Mesenchymal stem cell (in vitro differentiated cells and primary cell): ENCODE results near the gene DIP2C.

Source experiments
- DNase-seq: peaks from one replicate; pipeline ENCODE4 v3.0.0-alpha.2; 2013
- H2AFZ ChIP-seq: one replicate; pipeline ENCODE4 v1.6.1; 2013; ENCODE audit warnings: low read depth, mild to moderate bottlenecking, control low read depth, inconsistent platforms, low read length, moderate library complexity
- H2AK5ac ChIP-seq: 2 replicates; pipeline ENCODE4 v1.6.1; 2013; ENCODE audit warnings: low read length, moderate library complexity, mild to moderate bottlenecking, inconsistent platforms; ENCODE audit not compliant: severe bottlenecking
- H2BK120ac ChIP-seq: one replicate; pipeline ENCODE4 v1.6.1; 2013; ENCODE audit warnings: low read depth, mild to moderate bottlenecking, inconsistent platforms, low read length, moderate library complexity
- H2BK12ac ChIP-seq, 2 experiments: one replicate each; pipeline ENCODE4 v1.6.1; 2013; ENCODE audit warnings: inconsistent platforms in 2 of 2, low read length in 2 of 2, mild to moderate bottlenecking in 2 of 2, moderate library complexity in 2 of 2, control low read depth in 1 of 2
- H2BK15ac ChIP-seq: one replicate; pipeline ENCODE4 v1.6.1; 2013; ENCODE audit warnings: mild to moderate bottlenecking, low read depth, inconsistent platforms; ENCODE audit not compliant: poor library complexity, severe bottlenecking
- H2BK5ac ChIP-seq: 2 replicates; pipeline ENCODE4 v1.6.1; 2013; ENCODE audit warnings: low read depth, mild to moderate bottlenecking, low read length, control low read depth, inconsistent platforms; ENCODE audit not compliant: poor library complexity, severe bottlenecking
- H3K14ac ChIP-seq, 2 experiments: one replicate each; pipeline ENCODE4 v1.6.1; 2013; ENCODE audit warnings: inconsistent platforms in 2 of 2, low read length in 2 of 2, control low read depth in 1 of 2, mild to moderate bottlenecking in 1 of 2, moderate library complexity in 1 of 2
- H3K18ac ChIP-seq, 2 experiments: one replicate each; pipeline ENCODE4 v1.6.1; 2013; ENCODE audit warnings: inconsistent platforms in 2 of 2, low read length in 2 of 2, control low read depth in 1 of 2, low read depth in 1 of 2, mild to moderate bottlenecking in 1 of 2
- H3K23ac ChIP-seq, 2 experiments: one replicate each; pipeline ENCODE4 v1.6.1; 2013; ENCODE audit warnings: inconsistent platforms in 2 of 2, low read length in 2 of 2, mild to moderate bottlenecking in 2 of 2, moderate library complexity in 2 of 2, control low read depth in 1 of 2
- H3K27ac ChIP-seq: 2 replicates; pipeline ENCODE4 v1.5.1; 2013; ENCODE audit warnings: mild to moderate bottlenecking, moderate library complexity, low read length, control low read depth, inconsistent platforms; ENCODE audit not compliant: poor library complexity, severe bottlenecking
- H3K27me3 ChIP-seq, 2 experiments: 2 replicates each; pipeline versions ENCODE4 v1.6.1 to v1.7.0; 2013; ENCODE audit warnings: low read length in 2 of 2, mild to moderate bottlenecking in 2 of 2, moderate library complexity in 2 of 2, control low read depth in 1 of 2, inconsistent platforms in 1 of 2; ENCODE audit not compliant: control insufficient read depth in 1 of 2, insufficient read depth in 1 of 2
- H3K36me3 ChIP-seq, 2 experiments: 2 replicates each; pipeline versions ENCODE4 v1.6.1 to v1.7.0; 2013; ENCODE audit warnings: low read length in 2 of 2, control low read depth in 1 of 2, inconsistent platforms in 1 of 2, low read depth in 1 of 2, mild to moderate bottlenecking in 1 of 2; ENCODE audit not compliant: insufficient read depth in 2 of 2, control insufficient read depth in 1 of 2
- H3K4ac ChIP-seq, 2 experiments: one replicate each; pipeline ENCODE4 v1.6.1; 2013; ENCODE audit warnings: inconsistent platforms in 2 of 2, low read length in 2 of 2, mild to moderate bottlenecking in 2 of 2, moderate library complexity in 2 of 2, control low read depth in 1 of 2, low read depth in 1 of 2
- H3K4me1 ChIP-seq: 2 replicates; pipeline ENCODE4 v1.6.1; 2013; ENCODE audit warnings: low read depth, low read length, control low read depth; ENCODE audit not compliant: control insufficient read depth, insufficient read depth
- H3K4me2 ChIP-seq: 2 replicates; pipeline ENCODE4 v1.6.1; 2013; ENCODE audit warnings: low read length, mild to moderate bottlenecking, inconsistent platforms; ENCODE audit not compliant: poor library complexity, severe bottlenecking
- H3K4me3 ChIP-seq, 2 experiments: 2 replicates each; pipeline versions ENCODE4 v1.5.1 to v1.7.0; 2013; ENCODE audit warnings: low read length in 2 of 2, mild to moderate bottlenecking in 2 of 2, control low read depth in 1 of 2, low read depth in 1 of 2; ENCODE audit not compliant: insufficient read depth in 1 of 2
- H3K79me1 ChIP-seq: replicated peaks from 2 replicates; pipeline ENCODE4 v1.6.1; 2013; ENCODE audit warnings: mild to moderate bottlenecking, control low read depth, low read length, inconsistent platforms; ENCODE audit not compliant: poor library complexity, severe bottlenecking
- H3K9ac ChIP-seq: 2 replicates; pipeline ENCODE4 v1.7.0; 2013; ENCODE audit warnings: mild to moderate bottlenecking, low read length, moderate library complexity
- H3K9me3 ChIP-seq: 2 replicates; pipeline ENCODE4 v1.7.0; 2013; ENCODE audit warnings: mild to moderate bottlenecking, low read length; ENCODE audit not compliant: control insufficient read depth
- H4K8ac ChIP-seq: one replicate; pipeline ENCODE4 v1.6.1; 2013; ENCODE audit warnings: inconsistent platforms, mild to moderate bottlenecking, low read length, moderate library complexity
- H4K91ac ChIP-seq: one replicate; pipeline ENCODE4 v1.6.1; 2013; ENCODE audit warnings: mild to moderate bottlenecking, low read length, inconsistent platforms
- WGBS: methylation state at CpG from one replicate; pipeline ENCODE4 v1.1.7; 2013; ENCODE audit warnings: mixed read lengths; 5-methylcytosine and 5-hydroxymethylcytosine counted together

The DIP2C gene

GRCh38 chr10:510415-510881, 179.0 kb downstream of the DIP2C start:
- Histone ChIP-seq H4K91ac (no peak overlapping the region), H3K23ac (no peak overlapping the region), H3K79me1 (peaks cover 66% of the 10 kb centered on the region), H2BK5ac (no peak overlapping the region), H2AK5ac (no peak overlapping the region), H3K4ac (no peak overlapping the region), H3K4me2 (no peak overlapping the region), H2BK12ac (no peak overlapping the region), H2BK120ac (no peak overlapping the region), H3K14ac (no peak overlapping the region), H3K4me3 (no peak overlapping the region), H3K9ac (peak overlapping the region; percentile 75), H3K27me3 (no peaks in the 10 kb centered on the region), H3K4me1 (peaks cover 13% of the 10 kb centered on the region), H3K36me3 (peaks cover 26 to 46% of the 10 kb centered on the region in 2 experiments), H2BK15ac (no peak overlapping the region), H3K9me3 (no peaks in the 10 kb centered on the region), H3K27ac (no peak overlapping the region), H4K8ac (no peak overlapping the region), H3K18ac (no peak overlapping the region), H2AFZ (no peak overlapping the region)
- WGBS = 92% methylated on average over 17 of the region's 17 CpGs
- DNase-seq = no peak

- Histone ChIP-seq H3K36me3 (peaks cover 26 to 45% of the 10 kb centered on the region in 2 experiments), H3K27ac (no peak overlapping the region), H2BK120ac (no peak overlapping the region), H3K4me3 (no peak overlapping the region), H3K9me3 (no peaks in the 10 kb centered on the region), H4K8ac (no peak overlapping the region), H3K18ac (no peak overlapping the region), H3K23ac (no peak overlapping the region), H4K91ac (no peak overlapping the region), H3K27me3 (no peaks in the 10 kb centered on the region), H2AK5ac (no peak overlapping the region), H3K4me1 (peaks cover 15% of the 10 kb centered on the region), H3K4me2 (no peak overlapping the region), H2BK12ac (no peak overlapping the region), H3K4ac (no peak overlapping the region), H3K14ac (no peak overlapping the region), H2BK15ac (no peak overlapping the region), H3K9ac (no peak overlapping the region), H3K79me1 (peaks cover 70% of the 10 kb centered on the region), H2AFZ (no peak overlapping the region), H2BK5ac (no peak overlapping the region)
- 97% methylated on average over 30 of the region's 30 CpGs for WGBS
- DNase-seq = no peak
Measured at GRCh38 chr10:509361-510102, 179.9 kb downstream of the DIP2C start.

GRCh38 chr10:508726-509125, 180.7 kb downstream of the DIP2C start:
- no peaks in the 10 kb centered on the region for H3K27me3 ChIP-seq
- no peak overlapping the region for H4K8ac ChIP-seq
- H3K4ac ChIP-seq = no peak overlapping the region
- peaks cover 15% of the 10 kb centered on the region for H3K4me1 ChIP-seq
- DNase-seq = no peak
- peaks cover 66% of the 10 kb centered on the region for H3K79me1 ChIP-seq
- H3K9me3 ChIP-seq = no peaks in the 10 kb centered on the region
- H3K4me2 ChIP-seq = no peak overlapping the region
- no peak overlapping the region for H3K23ac ChIP-seq
- H3K9ac ChIP-seq = no peak overlapping the region
- H4K91ac ChIP-seq = no peak overlapping the region
- H3K4me3 ChIP-seq = no peak overlapping the region
- no peak overlapping the region for H2AK5ac ChIP-seq
- no peak overlapping the region for H2AFZ ChIP-seq
- H3K27ac ChIP-seq = no peak overlapping the region
- H2BK120ac ChIP-seq = no peak overlapping the region
- no peak overlapping the region for H2BK12ac ChIP-seq
- no peak overlapping the region for H3K18ac ChIP-seq
- H2BK15ac ChIP-seq = no peak overlapping the region
- H2BK5ac ChIP-seq = no peak overlapping the region
- H3K14ac ChIP-seq = no peak overlapping the region
- peaks cover 23 to 40% of the 10 kb centered on the region in 2 experiments for H3K36me3 ChIP-seq
- 96% methylated on average over 13 of the region's 13 CpGs for WGBS

- no peak overlapping the region for H3K9ac ChIP-seq
- H3K4me2 ChIP-seq = no peak overlapping the region
- no peak overlapping the region for H2BK15ac ChIP-seq
- peaks cover 12% of the 10 kb centered on the region for H3K4me1 ChIP-seq
- peaks cover 69% of the 10 kb centered on the region for H3K79me1 ChIP-seq
- H2AFZ ChIP-seq = no peak overlapping the region
- peaks cover 22 to 37% of the 10 kb centered on the region in 2 experiments for H3K36me3 ChIP-seq
- H3K9me3 ChIP-seq = no peaks in the 10 kb centered on the region
- no peak overlapping the region for H2BK120ac ChIP-seq
- H2AK5ac ChIP-seq = no peak overlapping the region
- WGBS = 96% methylated on average over 12 of the region's 12 CpGs
- no peak overlapping the region for H4K8ac ChIP-seq
- H2BK5ac ChIP-seq = no peak overlapping the region
- H3K4me3 ChIP-seq = no peak overlapping the region
- no peak overlapping the region for H4K91ac ChIP-seq
- no peak for DNase-seq
- no peak overlapping the region for H3K18ac ChIP-seq
- no peak overlapping the region for H2BK12ac ChIP-seq
- no peak overlapping the region for H3K14ac ChIP-seq
- peak overlapping the region in 1 of 2 experiments; percentile 19 for H3K4ac ChIP-seq
- no peaks in the 10 kb centered on the region for H3K27me3 ChIP-seq
- no peak overlapping the region for H3K27ac ChIP-seq
- H3K23ac ChIP-seq = no peak overlapping the region
Measured at GRCh38 chr10:507908-508444, 181.5 kb downstream of the DIP2C start.
